ENCODE results near the gene TSPAN31.

Gene TSPAN31

GRCh38 chr12:57735952-57736740 is 8.7 kb upstream of the TSPAN31 start:
- DNase-seq (ENCODE audit: low read depth in 2 of 2), result no peak

GRCh38 chr12:57736741-57737466 is 7.9 kb upstream of the TSPAN31 start:
- no peak for DNase-seq (ENCODE audit: low read depth in 2 of 2)

- no peak for DNase-seq (ENCODE audit: low read depth in 2 of 2)
Observed at GRCh38 chr12:57737467-57738460, 7.1 kb upstream of the TSPAN31 start.

- DNase-seq (ENCODE audit: low read depth in 2 of 2), result no peak
Observed at GRCh38 chr12:57738661-57739237, 6.1 kb upstream of the TSPAN31 start, which contains the start of gene AGAP2. Gene AGAP2 (minus strand): TSS chr12:57738742. CDS start chr12:57738246, 496 bp downstream.

- DNase-seq (ENCODE audit: low read depth in 2 of 2), result no peak
Observed at GRCh38 chr12:57739387-57739786, 5.5 kb upstream of the TSPAN31 start.

- DNase-seq (ENCODE audit: low read depth in 2 of 2), result no peak
Observed at GRCh38 chr12:57739914-57740538, 4.8 kb upstream of the TSPAN31 start.

- DNase-seq (ENCODE audit: low read depth in 2 of 2), result peak; percentile 60 to 63
Observed at GRCh38 chr12:57740656-57741412, 4.0 kb upstream of the TSPAN31 start.

GRCh38 chr12:57741413-57741789 is 3.4 kb upstream of the TSPAN31 start:
- DNase-seq (ENCODE audit: low read depth in 2 of 2), result no peak

- DNase-seq (ENCODE audit: low read depth in 2 of 2), result peak; percentile 55 to 72
Observed at GRCh38 chr12:57741844-57742738, 2.7 kb upstream of the TSPAN31 start.

- no peak for DNase-seq (ENCODE audit: low read depth in 2 of 2)
Observed at GRCh38 chr12:57743769-57744168, 1.1 kb upstream of the TSPAN31 start.

GRCh38 chr12:57744194-57744776 is 554 bp upstream of the TSPAN31 start:
- DNase-seq (ENCODE audit: low read depth in 2 of 2), result peak in 1 of 2 donors; percentile 45

GRCh38 chr12:57745485-57745881 is 644 bp downstream of the TSPAN31 start:
- DNase-seq (ENCODE audit: low read depth in 2 of 2), result no peak

- no peak for DNase-seq (ENCODE audit: low read depth in 2 of 2)
Observed at GRCh38 chr12:57746025-57746424, 1.2 kb downstream of the TSPAN31 start.

GRCh38 chr12:57749061-57749460 is 4.2 kb downstream of the TSPAN31 start:
- no peak for DNase-seq (ENCODE audit: low read depth in 2 of 2)

- DNase-seq (ENCODE audit: low read depth in 2 of 2), result no peak
Observed at GRCh38 chr12:57750561-57751431, 6.0 kb downstream of the TSPAN31 start.

GRCh38 chr12:57751432-57751787 is 6.6 kb downstream of the TSPAN31 start:
- DNase-seq (ENCODE audit: low read depth in 2 of 2), result no peak

- DNase-seq (ENCODE audit: low read depth in 2 of 2), result peak; percentile 98 to 99
Observed at GRCh38 chr12:57751788-57752667, 7.2 kb downstream of the TSPAN31 start, which contains the start of gene CDK4. Gene CDK4 (minus strand): TSS chr12:57752310. CDS start chr12:57751717, 593 bp downstream.

Measured in stimulated activated CD8-positive, alpha-beta memory T cell treated with anti-CD3 and anti-CD28 coated beads, Interleukin-15, amount 100 ng/mL, for 4 hours (primary cell).